ENCODE results near the gene YPEL2.

DNA sequence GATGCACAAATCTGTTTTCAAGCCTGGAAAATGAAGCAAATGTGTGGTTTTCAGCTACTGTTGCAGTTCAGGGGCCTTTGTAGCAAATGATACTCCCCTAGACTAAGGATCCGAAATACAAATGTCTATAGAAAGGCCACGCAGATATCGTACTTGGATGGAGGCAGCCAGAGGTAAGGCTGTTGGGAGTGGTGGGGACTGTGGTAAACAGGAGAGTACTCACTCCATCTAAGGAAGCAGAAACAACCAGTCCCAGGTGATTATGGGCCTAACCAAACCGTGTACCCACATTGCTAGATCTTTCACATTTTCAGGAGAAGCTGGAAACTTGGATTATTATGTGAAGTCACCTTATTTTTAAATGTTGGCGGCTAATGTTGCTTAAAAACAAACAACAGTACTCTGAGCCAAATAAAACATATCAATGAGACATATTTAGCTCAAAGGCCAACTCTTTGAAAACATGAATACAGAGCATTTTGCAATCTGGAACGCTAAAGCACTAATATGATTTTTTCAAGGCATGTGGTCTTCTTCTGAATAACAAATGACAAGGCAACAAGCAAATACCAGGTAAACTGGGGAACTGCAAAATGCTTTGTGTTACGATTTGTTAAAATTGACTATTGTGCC is 110.1 kb downstream of the YPEL2 start:
- TF ChIP-seq, protein P1, sequence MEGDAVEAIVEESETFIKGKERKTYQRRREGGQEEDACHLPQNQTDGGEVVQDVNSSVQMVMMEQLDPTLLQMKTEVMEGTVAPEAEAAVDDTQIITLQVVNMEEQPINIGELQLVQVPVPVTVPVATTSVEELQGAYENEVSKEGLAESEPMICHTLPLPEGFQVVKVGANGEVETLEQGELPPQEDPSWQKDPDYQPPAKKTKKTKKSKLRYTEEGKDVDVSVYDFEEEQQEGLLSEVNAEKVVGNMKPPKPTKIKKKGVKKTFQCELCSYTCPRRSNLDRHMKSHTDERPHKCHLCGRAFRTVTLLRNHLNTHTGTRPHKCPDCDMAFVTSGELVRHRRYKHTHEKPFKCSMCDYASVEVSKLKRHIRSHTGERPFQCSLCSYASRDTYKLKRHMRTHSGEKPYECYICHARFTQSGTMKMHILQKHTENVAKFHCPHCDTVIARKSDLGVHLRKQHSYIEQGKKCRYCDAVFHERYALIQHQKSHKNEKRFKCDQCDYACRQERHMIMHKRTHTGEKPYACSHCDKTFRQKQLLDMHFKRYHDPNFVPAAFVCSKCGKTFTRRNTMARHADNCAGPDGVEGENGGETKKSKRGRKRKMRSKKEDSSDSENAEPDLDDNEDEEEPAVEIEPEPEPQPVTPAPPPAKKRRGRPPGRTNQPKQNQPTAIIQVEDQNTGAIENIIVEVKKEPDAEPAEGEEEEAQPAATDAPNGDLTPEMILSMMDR (IDR thresholded peaks at IDR 0.05) = no peak
- TF ChIP-seq POLR2A (IDR thresholded peaks at IDR 0.05) = no peak

Data from prostate gland (tissue), 2 donors.